ENCODE results near the gene COMMD9.

The COMMD9 gene

GRCh38 chr11:36278531-36279282 lies 10.5 kb downstream of the COMMD9 start:
- Mint-ChIP-seq H3K27ac (no peak overlapping the region), H3K36me3 (peaks cover 2% of the 10 kb centered on the region), H3K27me3 (no peaks in the 10 kb centered on the region), H3K4me3 (no peak overlapping the region), H3K9me3 (no peaks in the 10 kb centered on the region), H3K4me1 (no peaks in the 10 kb centered on the region)
- CTCF ChIA-PET: interaction anchor here (1.3 to 2.0 kb wide), 2 partner anchors 12 to 15 kb away, joined by 3 to 7 read pairs; no protein-coding TSS in a partner anchor
- no peak for DNase-seq

GRCh38 chr11:36274414-36274813 lies 14.8 kb downstream of the COMMD9 start:
- CTCF ChIA-PET: interaction anchor here (1.0 to 2.1 kb wide), 4 partner anchors 8 to 453 kb away, joined by 3 to 6 read pairs (median 5); no protein-coding TSS in a partner anchor
- Mint-ChIP-seq H3K36me3 (peaks cover 21% of the 10 kb centered on the region), H3K9me3 (no peaks in the 10 kb centered on the region), H3K4me3 (no peak overlapping the region), H3K4me1 (no peaks in the 10 kb centered on the region), H3K27ac (no peak overlapping the region), H3K27me3 (no peaks in the 10 kb centered on the region)
- no peak for DNase-seq

- Mint-ChIP-seq H3K27me3 (no peaks in the 10 kb centered on the region), H3K9me3 (no peaks in the 10 kb centered on the region), H3K4me3 (no peak overlapping the region), H3K4me1 (no peaks in the 10 kb centered on the region), H3K27ac (no peak overlapping the region), H3K36me3 (peaks cover 21% of the 10 kb centered on the region)
- DNase-seq: no peak
- CTCF ChIA-PET: interaction anchor here (1.0 to 1.6 kb wide), 2 partner anchors 220 to 658 kb away, joined by 4 read pairs; no protein-coding TSS in a partner anchor
Measured at GRCh38 chr11:36273110-36273509, 16.1 kb downstream of the COMMD9 start.

GRCh38 chr11:36271794-36272407 lies 17.3 kb downstream of the COMMD9 start:
- no peak overlapping the region for H3K4me3 Mint-ChIP-seq
- CTCF ChIA-PET: interaction anchor here (1.0 kb wide), 1 partner anchor 221 kb away, joined by 4 read pairs; no protein-coding TSS in a partner anchor
- H3K9me3 Mint-ChIP-seq: no peaks in the 10 kb centered on the region
- H3K36me3 Mint-ChIP-seq: peaks cover 21% of the 10 kb centered on the region
- DNase-seq: no peak
- H3K4me1 Mint-ChIP-seq: no peaks in the 10 kb centered on the region
- no peaks in the 10 kb centered on the region for H3K27me3 Mint-ChIP-seq
- no peak overlapping the region for H3K27ac Mint-ChIP-seq

- CTCF ChIA-PET: interaction anchor here (1.3 to 2.1 kb wide), 2 partner anchors 222 to 228 kb away, joined by 4 to 8 read pairs; no protein-coding TSS in a partner anchor
- Mint-ChIP-seq H3K9me3 (no peaks in the 10 kb centered on the region), H3K4me3 (no peak overlapping the region), H3K4me1 (no peaks in the 10 kb centered on the region), H3K27me3 (no peaks in the 10 kb centered on the region), H3K27ac (no peak overlapping the region), H3K36me3 (peaks cover 21% of the 10 kb centered on the region)
- DNase-seq: no peak
Measured at GRCh38 chr11:36270701-36271100, 18.5 kb downstream of the COMMD9 start.

- Mint-ChIP-seq H3K36me3 (peaks cover 17% of the 10 kb centered on the region), H3K4me1 (no peaks in the 10 kb centered on the region), H3K27me3 (peaks cover 8% of the 10 kb centered on the region), H3K9me3 (no peaks in the 10 kb centered on the region), H3K4me3 (no peak overlapping the region), H3K27ac (no peak overlapping the region)
- CTCF ChIA-PET: interaction anchor here (0.9 to 3.7 kb wide), 8 partner anchors 11 to 654 kb away, joined by 3 to 33 read pairs (median 4); no protein-coding TSS in a partner anchor
- DNase-seq: no peak
Measured at GRCh38 chr11:36268337-36268985, 20.8 kb downstream of the COMMD9 start.

GRCh38 chr11:36266767-36267166 lies 22.5 kb downstream of the COMMD9 start:
- Mint-ChIP-seq H3K4me3 (no peak overlapping the region), H3K9me3 (no peaks in the 10 kb centered on the region), H3K27me3 (peaks cover 18% of the 10 kb centered on the region), H3K4me1 (no peaks in the 10 kb centered on the region), H3K36me3 (peaks cover 6% of the 10 kb centered on the region), H3K27ac (no peak overlapping the region)
- DNase-seq: no peak
- CTCF ChIA-PET: interaction anchor here (0.6 to 3.7 kb wide), 20 partner anchors 7 to 661 kb away, joined by 3 to 33 read pairs (median 6); no protein-coding TSS in a partner anchor

GRCh38 chr11:36265793-36266628 lies 23.2 kb downstream of the COMMD9 start:
- CTCF ChIA-PET: interaction anchor here (0.6 to 3.7 kb wide), 25 partner anchors 8 to 661 kb away, joined by 3 to 33 read pairs (median 6); no protein-coding TSS in a partner anchor
- H3K36me3 Mint-ChIP-seq: no peaks in the 10 kb centered on the region

GRCh38 chr11:36264973-36265344 lies 24.3 kb downstream of the COMMD9 start:
- Mint-ChIP-seq H3K4me3 (no peak overlapping the region), H3K9me3 (no peaks in the 10 kb centered on the region), H3K36me3 (no peaks in the 10 kb centered on the region), H3K4me1 (no peaks in the 10 kb centered on the region), H3K27ac (no peak overlapping the region), H3K27me3 (peaks cover 31% of the 10 kb centered on the region)
- DNase-seq: no peak
- CTCF ChIA-PET: interaction anchor here (0.9 to 3.7 kb wide), 7 partner anchors 8 to 651 kb away, joined by 3 to 33 read pairs (median 16); no protein-coding TSS in a partner anchor

More at GRCh38 chr11:36265793-36266628, 23.2 kb downstream of the COMMD9 start:
- peaks cover 25% of the 10 kb centered on the region for H3K27me3 Mint-ChIP-seq
- H3K4me3 Mint-ChIP-seq: no peak overlapping the region
- H3K4me1 Mint-ChIP-seq: no peaks in the 10 kb centered on the region
- no peak overlapping the region for H3K27ac Mint-ChIP-seq
- H3K9me3 Mint-ChIP-seq: no peaks in the 10 kb centered on the region
- DNase-seq: peak; percentile 68

GRCh38 chr11:36264011-36264972 lies 24.9 kb downstream of the COMMD9 start:
- Mint-ChIP-seq H3K4me1 (no peaks in the 10 kb centered on the region), H3K27me3 (peaks cover 33% of the 10 kb centered on the region), H3K36me3 (no peaks in the 10 kb centered on the region), H3K9me3 (no peaks in the 10 kb centered on the region), H3K27ac (no peak overlapping the region), H3K4me3 (no peak overlapping the region)
- DNase-seq: no peak
- CTCF ChIA-PET: interaction anchor here (0.7 to 3.7 kb wide), 7 partner anchors 29 to 650 kb away, joined by 3 to 33 read pairs (median 4); no protein-coding TSS in a partner anchor

- no peak overlapping the region for H3K27ac Mint-ChIP-seq
- H3K36me3 Mint-ChIP-seq: no peaks in the 10 kb centered on the region
- CTCF ChIA-PET: interaction anchor here (0.8 to 1.3 kb wide), 3 partner anchors 131 to 645 kb away, joined by 3 to 5 read pairs (median 3); no protein-coding TSS in a partner anchor
Measured at GRCh38 chr11:36261094-36261493, 28.1 kb downstream of the COMMD9 start.

GRCh38 chr11:36258730-36259360 lies 30.4 kb downstream of the COMMD9 start:
- Mint-ChIP-seq H3K36me3 (no peaks in the 10 kb centered on the region), H3K9me3 (no peaks in the 10 kb centered on the region), H3K4me3 (no peak overlapping the region), H3K27me3 (peaks cover 44% of the 10 kb centered on the region), H3K27ac (no peak overlapping the region), H3K4me1 (no peaks in the 10 kb centered on the region)
- CTCF ChIA-PET: interaction anchor here (0.5 to 2.3 kb wide), 7 partner anchors 8 to 644 kb away, joined by 3 to 7 read pairs (median 3); no protein-coding TSS in a partner anchor
- peak; percentile 48 for DNase-seq

More at GRCh38 chr11:36261094-36261493, 28.1 kb downstream of the COMMD9 start:
- H3K4me1 Mint-ChIP-seq: no peaks in the 10 kb centered on the region
- H3K4me3 Mint-ChIP-seq: no peak overlapping the region
- H3K27me3 Mint-ChIP-seq: peaks cover 52% of the 10 kb centered on the region
- no peak for DNase-seq
- no peaks in the 10 kb centered on the region for H3K9me3 Mint-ChIP-seq
